Embryonic facial prominence (tissue), 1 donor: Measurements from ENCODE around the gene ATP6V0D1.

Experiments
- DNase-seq: peaks from one replicate; pipeline ENCODE4 v3.0.0-alpha.2; 2016; ENCODE audit errors: extremely low spot score

ATP6V0D1 gene

GRCh38 chr16:67445441-67445912 lies 35.5 kb downstream of the ATP6V0D1 start:
- no peak for DNase-seq

- DNase-seq, result no peak
These were observed 35.9 kb downstream of the ATP6V0D1 start for GRCh38 chr16:67445126-67445426.

DNA sequence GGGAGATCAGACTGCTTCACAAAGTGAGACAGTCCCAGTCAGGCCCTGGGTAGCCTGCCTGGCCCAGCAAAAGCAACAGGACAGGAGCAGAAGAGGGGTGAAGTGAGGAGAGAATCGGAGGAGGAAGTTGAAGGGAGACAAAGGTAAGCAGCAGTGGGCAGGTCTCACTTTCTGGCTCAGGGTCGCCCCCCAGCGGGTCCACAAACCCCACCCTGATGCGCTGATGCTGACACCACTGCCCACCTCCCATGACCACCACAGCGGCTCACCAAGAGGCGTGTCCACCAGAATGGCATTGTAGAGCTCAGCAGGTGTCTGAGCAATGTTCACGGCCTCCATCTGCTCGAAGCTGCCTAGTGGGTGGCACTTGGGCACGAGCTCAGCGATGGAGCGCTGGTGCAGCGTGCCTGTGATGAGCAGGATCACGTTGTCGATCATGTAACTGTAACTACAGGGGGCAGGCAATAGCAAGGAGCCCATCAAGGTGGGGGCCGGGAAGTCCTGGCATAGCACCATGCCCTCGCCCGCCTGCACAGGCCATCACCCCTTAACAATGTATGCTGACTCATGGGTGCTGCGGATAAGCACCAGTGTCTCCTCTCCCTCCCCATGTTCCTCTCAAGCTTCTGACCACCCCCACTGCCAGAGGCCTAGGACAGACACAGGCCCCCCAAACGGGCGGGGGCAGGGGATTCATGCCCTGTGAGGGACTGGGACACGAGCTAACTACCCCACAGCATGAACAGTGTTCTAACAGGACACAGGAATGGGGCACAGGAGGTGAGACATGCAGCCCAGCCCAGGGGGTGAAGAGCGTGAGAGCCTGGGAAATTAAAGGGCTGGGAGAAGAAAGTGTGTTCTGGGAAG lies 36.5 kb downstream of the ATP6V0D1 start:
- DNase-seq, result no peak

- no peak for DNase-seq
These were observed 37.7 kb downstream of the ATP6V0D1 start for GRCh38 chr16:67443265-67443664.

DNA sequence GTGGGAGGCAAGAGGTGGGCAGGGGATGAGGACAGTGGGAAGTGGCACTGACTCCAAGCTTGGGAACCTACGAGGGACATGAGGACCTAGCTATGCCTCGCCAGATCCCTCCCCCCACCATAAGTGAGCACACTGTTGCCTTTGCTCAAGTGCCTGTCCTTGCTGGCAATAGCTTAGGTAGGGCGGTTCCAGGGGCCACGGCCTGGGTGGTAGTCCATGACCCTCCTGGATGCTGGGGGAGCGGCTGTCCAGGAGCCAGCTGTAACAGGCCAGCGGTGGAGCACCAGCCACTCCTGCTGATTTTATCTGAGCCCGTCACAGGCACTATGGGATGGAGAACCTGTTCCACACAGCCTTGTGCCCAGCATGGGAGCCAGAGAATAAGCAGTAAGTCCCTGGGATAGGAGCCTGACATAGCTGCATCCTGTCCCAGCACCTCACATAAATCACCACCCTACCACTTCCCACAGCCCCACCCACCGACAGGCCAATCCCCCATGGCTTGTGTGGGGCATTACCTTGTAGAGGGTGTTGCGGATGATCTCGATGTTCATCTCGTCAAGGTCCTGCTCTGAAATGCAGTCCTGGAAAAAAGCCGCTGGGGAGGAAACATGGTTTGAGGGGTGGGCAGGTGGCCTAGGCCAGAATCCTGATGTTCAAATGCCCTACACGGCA lies 38.2 kb downstream of the ATP6V0D1 start:
- no peak for DNase-seq

GRCh38 chr16:67441907-67442306 lies 39.0 kb downstream of the ATP6V0D1 start:
- no peak for DNase-seq

GRCh38 chr16:67441271-67441753 lies 39.6 kb downstream of the ATP6V0D1 start:
- DNase-seq, result no peak

DNA sequence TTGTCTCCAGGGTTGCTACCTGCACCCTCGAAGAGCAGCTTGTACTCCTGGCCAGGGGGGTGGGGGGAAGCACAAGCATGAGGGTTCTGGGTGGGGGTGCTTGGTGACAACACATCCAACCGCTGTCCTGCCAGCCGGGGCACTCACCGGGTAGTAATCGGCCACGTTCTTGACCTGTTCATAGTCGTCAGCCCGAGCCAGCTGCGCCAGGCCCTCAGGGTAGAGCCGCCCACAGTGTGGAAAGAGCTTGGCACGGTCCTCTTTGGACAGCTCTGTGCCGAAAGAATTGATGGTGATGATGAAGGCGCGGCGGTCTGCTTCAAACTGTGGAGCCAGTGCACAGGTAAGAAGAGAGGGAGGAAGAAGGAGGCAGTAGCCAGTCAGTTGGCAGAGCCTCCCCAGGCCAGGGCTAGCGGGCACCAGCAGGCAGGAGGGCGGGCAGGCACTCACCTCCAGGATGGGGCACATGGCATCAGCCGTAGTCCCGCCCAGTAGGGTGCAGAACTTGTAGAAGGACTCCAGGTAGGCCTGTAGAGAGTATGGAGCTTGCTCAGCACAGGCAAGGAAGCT lies 42.0 kb downstream of the ATP6V0D1 start:
- DNase-seq, result no peak

DNA sequence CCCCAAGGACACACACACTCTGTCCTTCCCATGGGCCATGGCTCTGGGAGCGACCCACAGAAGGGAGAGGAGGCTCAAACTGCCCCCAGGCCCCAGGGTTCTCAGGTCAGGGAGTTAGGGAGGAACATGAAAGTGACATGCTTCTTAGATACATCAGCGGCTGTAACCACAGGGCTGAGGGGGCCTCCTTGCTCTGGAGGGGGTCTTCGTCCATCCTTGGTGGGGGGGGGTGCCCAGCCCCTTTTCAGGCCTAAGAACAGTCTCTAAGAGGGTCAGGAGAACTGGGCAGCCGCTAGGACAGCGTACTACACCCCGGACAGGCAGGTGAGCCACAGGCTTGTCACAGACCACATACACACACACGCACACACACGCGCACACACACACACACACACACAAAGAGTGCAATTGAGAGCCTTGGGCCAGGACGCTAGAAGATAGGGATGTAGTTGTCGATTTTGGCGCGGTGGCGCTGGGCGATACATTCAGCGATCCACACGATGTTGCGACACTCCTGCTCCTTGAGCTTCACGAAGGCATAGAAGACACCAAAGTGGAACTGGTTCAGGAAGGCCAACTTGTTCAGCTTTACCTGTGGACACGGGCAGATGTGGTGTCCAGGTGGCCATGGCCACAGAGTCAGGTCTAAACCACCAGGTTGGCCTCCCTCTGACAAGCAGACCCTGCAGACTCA lies 42.7 kb downstream of the ATP6V0D1 start:
- DNase-seq, result no peak

DNA sequence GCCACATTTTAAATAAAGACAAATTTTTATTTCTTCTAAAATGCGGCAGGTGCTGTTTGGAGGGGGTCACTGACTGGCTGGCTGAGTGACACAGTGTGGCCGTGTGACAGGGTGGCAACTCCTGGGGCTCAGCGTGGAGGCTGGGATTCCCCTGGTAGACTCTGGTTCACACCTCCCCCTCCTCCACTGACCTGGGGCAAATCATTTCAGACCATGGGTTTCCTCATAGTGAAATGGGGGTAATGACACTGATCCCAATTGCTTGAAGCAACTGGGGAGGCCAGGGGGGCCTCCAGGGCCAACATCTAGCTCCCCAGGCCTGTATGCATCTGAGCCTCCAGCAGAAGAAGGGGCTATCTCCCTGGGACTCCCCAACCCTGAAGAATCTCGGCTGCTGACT lies 43.4 kb downstream of the ATP6V0D1 start:
- DNase-seq, result no peak

GRCh38 chr16:67436640-67437193 lies 44.2 kb downstream of the ATP6V0D1 start:
- no peak for DNase-seq

DNA sequence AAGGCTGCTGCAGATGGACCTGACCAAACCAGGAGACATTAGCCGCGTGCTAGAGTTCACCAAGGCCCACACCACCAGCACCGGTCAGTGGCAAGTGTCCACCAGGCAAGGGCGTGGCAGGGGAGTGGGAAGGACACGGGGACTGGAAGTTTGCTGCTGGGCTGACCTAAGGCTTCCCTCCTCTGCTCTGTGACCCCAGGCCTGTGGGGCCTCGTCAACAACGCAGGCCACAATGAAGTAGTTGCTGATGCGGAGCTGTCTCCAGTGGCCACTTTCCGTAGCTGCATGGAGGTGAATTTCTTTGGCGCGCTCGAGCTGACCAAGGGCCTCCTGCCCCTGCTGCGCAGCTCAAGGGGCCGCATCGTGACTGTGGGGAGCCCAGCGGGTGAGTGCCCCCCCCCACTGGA lies 45.2 kb downstream of the ATP6V0D1 start:
- DNase-seq, result no peak

- no peak for DNase-seq
These were observed 47.7 kb downstream of the ATP6V0D1 start for GRCh38 chr16:67433131-67433719.

- DNase-seq, result no peak
These were observed 48.5 kb downstream of the ATP6V0D1 start for GRCh38 chr16:67432506-67432890.

GRCh38 chr16:67431775-67432505 lies 49.0 kb downstream of the ATP6V0D1 start:
- no peak for DNase-seq

DNA sequence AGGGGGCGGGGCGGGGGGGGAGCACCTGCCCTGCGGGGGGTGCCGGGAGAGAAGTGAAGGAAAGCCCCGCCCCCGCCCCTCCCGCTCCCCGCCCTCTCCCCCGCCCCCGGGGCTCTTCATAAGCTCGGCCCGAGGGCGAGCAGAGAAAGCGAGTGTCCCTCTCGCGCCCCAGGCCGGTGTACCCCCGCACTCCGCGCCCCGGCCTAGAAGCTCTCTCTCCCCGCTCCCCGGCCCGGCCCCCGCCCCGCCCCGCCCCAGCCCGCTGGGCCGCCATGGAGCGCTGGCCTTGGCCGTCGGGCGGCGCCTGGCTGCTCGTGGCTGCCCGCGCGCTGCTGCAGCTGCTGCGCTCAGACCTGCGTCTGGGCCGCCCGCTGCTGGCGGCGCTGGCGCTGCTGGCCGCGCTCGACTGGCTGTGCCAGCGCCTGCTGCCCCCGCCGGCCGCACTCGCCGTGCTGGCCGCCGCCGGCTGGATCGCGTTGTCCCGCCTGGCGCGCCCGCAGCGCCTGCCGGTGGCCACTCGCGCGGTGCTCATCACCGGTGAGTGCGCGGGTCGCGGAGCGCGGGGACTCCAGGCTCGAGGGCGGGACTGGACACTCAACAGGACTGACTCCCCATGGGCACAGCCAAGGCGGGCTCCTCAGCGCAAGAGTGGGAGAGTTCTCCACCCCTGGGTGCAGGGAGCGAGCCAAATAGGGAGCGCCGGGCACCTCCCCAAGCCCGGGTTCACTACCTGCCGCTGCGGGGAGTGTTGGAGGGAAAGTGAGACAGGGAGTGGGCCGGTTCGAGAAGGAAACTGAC lies 49.8 kb downstream of the ATP6V0D1 start, which contains the start of gene HSD11B2:
HSD11B2 (plus strand) TSS at position 145 of the 798 bp plus-strand sequence; CDS start at position 273, 128 bp downstream.
- no peak for DNase-seq

GRCh38 chr16:67430504-67430976 lies 50.4 kb downstream of the ATP6V0D1 start:
- DNase-seq, result no peak

GRCh38 chr16:67429799-67430503 lies 51.0 kb downstream of the ATP6V0D1 start:
- DNase-seq, result no peak
